K562 (cell line): ENCODE measurements around the gene DPH6.

Experiments
- ARID1B ChIP-seq: fragments of 450-650 bp; IDR thresholded peaks from 2 replicates; pipeline ENCODE4 v1.6.1; 2016; ENCODE audit warnings: antibody characterized with exemption, mild to moderate bottlenecking, inconsistent platforms
- FOXJ3 ChIP-seq: sonication (generic); formaldehyde crosslinking; IDR thresholded peaks from 2 replicates; pipeline ENCODE4 v1.4.0; 2020; ENCODE audit warnings: mild to moderate bottlenecking, missing genetic modification reagents
- HMG20B ChIP-seq: fragments of 250-450 bp; sonication (Bioruptor Pico); IDR thresholded peaks from 2 replicates; pipeline ENCODE4 v1.5.0; 2021; ENCODE audit warnings: mild to moderate bottlenecking
- MAFG ChIP-seq: fragments of 450-650 bp; conservative IDR thresholded peaks from 2 replicates; pipeline ENCODE4 v1.6.1; 2016; ENCODE audit warnings: missing genetic modification characterization, missing compliant biosample characterization
- MAFK ChIP-seq: IDR thresholded peaks from 2 replicates; pipeline ENCODE4 v1.6.1; 2011; ENCODE audit warnings: low read length, improper control_type of control experiment
- NCOA6 ChIP-seq: fragments of 450-650 bp; IDR thresholded peaks from 2 replicates; pipeline ENCODE4 v1.6.1; 2017; ENCODE audit warnings: mild to moderate bottlenecking
- ZBED1 ChIP-seq: IDR thresholded peaks from 2 replicates; pipeline ENCODE4 v1.6.1; 2014
- ZBTB11 ChIP-seq, 3 experiments: fragments of 200-800 bp in 1 of 3; fragments of 250-450 bp in 1 of 3; fragments of 450-650 bp in 1 of 3; sonication (Bioruptor Pico) in 1 of 3; sonication (Bioruptor generic) in 1 of 3; formaldehyde crosslinking in 1 of 3; IDR thresholded peaks; 2 replicates each; pipeline versions ENCODE4 v1.6.1 to v1.8.0; 2016 to 2022; ENCODE audit warnings: mild to moderate bottlenecking in 2 of 3, missing genetic modification characterization in 2 of 3, missing compliant biosample characterization in 1 of 3, moderate library complexity in 1 of 3
- TF ChIP-seq, protein P1 (sequence below), 3 experiments: IDR thresholded peaks in 2 of 3; conservative IDR thresholded peaks in 1 of 3; 2 replicates each; pipeline ENCODE4 v1.5.1; 2011 to 2012; ENCODE audit warnings: low read length in 3 of 3, mild to moderate bottlenecking in 3 of 3, control low read depth in 2 of 3, improper control_type of control experiment in 1 of 3, inconsistent platforms in 1 of 3, low read depth in 1 of 3, mixed read lengths in 1 of 3, moderate library complexity in 1 of 3; ENCODE audit not compliant: insufficient read depth in 2 of 3
- TF ChIP-seq, protein P2 (sequence below): fragments of 250-450 bp; sonication (Bioruptor Pico); IDR thresholded peaks from 2 replicates; pipeline ENCODE4 v1.8.0; 2022; ENCODE audit warnings: inconsistent platforms, mild to moderate bottlenecking, moderate library complexity, borderline replicate concordance
- TF ChIP-seq, protein P3 (sequence below), 2 experiments: fragments of 450-650 bp in 1 of 2; sonication (generic) in 1 of 2; formaldehyde crosslinking in 1 of 2; IDR thresholded peaks in 1 of 2; conservative IDR thresholded peaks in 1 of 2; 2 replicates each; pipeline versions ENCODE4 v1.6.1 to v1.8.1; 2016 to 2023; ENCODE audit warnings: mild to moderate bottlenecking in 2 of 2, moderate library complexity in 2 of 2, inconsistent platforms in 1 of 2, missing genetic modification reagents in 1 of 2
- TF ChIP-seq, protein P4 (sequence below): sonication (generic); formaldehyde crosslinking; IDR thresholded peaks from 2 replicates; pipeline ENCODE4 v1.8.1; 2023; ENCODE audit warnings: mild to moderate bottlenecking, missing genetic modification reagents

DNA sequence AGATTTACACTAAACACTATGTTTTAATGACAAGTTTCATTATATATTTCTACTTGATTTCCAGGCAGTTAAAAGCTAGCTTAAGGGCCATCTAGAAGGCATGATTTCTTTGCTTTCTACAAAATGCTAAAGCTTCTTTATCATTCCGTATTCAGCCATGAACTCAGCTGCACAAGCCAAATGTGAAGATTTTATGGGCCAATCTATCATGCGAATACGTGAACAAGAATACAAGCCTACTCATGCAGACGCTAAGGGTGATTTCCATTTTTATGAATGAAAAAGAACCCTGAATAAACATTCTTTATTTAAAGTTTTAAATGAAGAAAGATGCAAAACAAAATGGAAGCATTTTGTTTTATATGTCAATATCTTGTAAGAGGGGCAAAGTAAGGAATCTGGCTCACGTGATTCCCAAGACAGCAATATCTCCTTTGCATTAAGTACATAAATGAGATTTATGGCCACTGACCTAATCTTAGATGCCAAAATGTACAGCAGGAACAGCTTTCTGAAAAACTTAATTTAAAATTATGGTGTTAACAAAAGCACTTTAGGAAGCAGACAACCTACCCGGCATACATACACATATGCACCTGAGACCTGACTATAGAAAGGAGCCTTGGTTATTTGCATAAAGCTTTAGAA lies 215.8 kb downstream of the DPH6 start:
- TF ChIP-seq FOXJ3 (CRISPR knock-in tag): no peak
- no peak for TF ChIP-seq ZBTB11 (CRISPR knock-in tag; IDR thresholded peaks at IDR 0.05)
- TF ChIP-seq, protein P1, sequence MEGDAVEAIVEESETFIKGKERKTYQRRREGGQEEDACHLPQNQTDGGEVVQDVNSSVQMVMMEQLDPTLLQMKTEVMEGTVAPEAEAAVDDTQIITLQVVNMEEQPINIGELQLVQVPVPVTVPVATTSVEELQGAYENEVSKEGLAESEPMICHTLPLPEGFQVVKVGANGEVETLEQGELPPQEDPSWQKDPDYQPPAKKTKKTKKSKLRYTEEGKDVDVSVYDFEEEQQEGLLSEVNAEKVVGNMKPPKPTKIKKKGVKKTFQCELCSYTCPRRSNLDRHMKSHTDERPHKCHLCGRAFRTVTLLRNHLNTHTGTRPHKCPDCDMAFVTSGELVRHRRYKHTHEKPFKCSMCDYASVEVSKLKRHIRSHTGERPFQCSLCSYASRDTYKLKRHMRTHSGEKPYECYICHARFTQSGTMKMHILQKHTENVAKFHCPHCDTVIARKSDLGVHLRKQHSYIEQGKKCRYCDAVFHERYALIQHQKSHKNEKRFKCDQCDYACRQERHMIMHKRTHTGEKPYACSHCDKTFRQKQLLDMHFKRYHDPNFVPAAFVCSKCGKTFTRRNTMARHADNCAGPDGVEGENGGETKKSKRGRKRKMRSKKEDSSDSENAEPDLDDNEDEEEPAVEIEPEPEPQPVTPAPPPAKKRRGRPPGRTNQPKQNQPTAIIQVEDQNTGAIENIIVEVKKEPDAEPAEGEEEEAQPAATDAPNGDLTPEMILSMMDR (IDR thresholded peaks at IDR 0.05 in 2 of 3, conservative IDR thresholded peaks at IDR 0.05 in 1 of 3; ENCODE audit: insufficient read depth in 2 of 3, low read depth in 1 of 3, low read length in 3 of 3): no peak
- TF ChIP-seq ZBED1: no peak
- TF ChIP-seq HMG20B (CRISPR knock-in tag): no peak
- TF ChIP-seq ARID1B: no peak
- TF ChIP-seq NCOA6: no peak
- no peak for TF ChIP-seq MAFK
- TF ChIP-seq MAFG (tag): no peak
- TF ChIP-seq, protein P2, sequence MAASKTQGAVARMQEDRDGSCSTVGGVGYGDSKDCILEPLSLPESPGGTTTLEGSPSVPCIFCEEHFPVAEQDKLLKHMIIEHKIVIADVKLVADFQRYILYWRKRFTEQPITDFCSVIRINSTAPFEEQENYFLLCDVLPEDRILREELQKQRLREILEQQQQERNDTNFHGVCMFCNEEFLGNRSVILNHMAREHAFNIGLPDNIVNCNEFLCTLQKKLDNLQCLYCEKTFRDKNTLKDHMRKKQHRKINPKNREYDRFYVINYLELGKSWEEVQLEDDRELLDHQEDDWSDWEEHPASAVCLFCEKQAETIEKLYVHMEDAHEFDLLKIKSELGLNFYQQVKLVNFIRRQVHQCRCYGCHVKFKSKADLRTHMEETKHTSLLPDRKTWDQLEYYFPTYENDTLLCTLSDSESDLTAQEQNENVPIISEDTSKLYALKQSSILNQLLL (CRISPR knock-in tag): no peak
- TF ChIP-seq, protein P3, sequence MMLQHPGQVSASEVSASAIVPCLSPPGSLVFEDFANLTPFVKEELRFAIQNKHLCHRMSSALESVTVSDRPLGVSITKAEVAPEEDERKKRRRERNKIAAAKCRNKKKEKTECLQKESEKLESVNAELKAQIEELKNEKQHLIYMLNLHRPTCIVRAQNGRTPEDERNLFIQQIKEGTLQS (IDR thresholded peaks at IDR 0.05): no peak
- TF ChIP-seq, protein P3 (CRISPR knock-in tag; conservative IDR thresholded peaks at IDR 0.05): no peak
- TF ChIP-seq, protein P4, sequence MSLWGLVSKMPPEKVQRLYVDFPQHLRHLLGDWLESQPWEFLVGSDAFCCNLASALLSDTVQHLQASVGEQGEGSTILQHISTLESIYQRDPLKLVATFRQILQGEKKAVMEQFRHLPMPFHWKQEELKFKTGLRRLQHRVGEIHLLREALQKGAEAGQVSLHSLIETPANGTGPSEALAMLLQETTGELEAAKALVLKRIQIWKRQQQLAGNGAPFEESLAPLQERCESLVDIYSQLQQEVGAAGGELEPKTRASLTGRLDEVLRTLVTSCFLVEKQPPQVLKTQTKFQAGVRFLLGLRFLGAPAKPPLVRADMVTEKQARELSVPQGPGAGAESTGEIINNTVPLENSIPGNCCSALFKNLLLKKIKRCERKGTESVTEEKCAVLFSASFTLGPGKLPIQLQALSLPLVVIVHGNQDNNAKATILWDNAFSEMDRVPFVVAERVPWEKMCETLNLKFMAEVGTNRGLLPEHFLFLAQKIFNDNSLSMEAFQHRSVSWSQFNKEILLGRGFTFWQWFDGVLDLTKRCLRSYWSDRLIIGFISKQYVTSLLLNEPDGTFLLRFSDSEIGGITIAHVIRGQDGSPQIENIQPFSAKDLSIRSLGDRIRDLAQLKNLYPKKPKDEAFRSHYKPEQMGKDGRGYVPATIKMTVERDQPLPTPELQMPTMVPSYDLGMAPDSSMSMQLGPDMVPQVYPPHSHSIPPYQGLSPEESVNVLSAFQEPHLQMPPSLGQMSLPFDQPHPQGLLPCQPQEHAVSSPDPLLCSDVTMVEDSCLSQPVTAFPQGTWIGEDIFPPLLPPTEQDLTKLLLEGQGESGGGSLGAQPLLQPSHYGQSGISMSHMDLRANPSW (CRISPR knock-in tag): no peak
